T-helper 1 cell treated with Interleukin-12 subunit alpha and Interleukin-12 subunit beta and Interleukin-4 antibody, amounts not matched to agents 30 μg/mL and 1 μg/mL, for 36 hours (primary cell): ENCODE data around the gene SH2D1B.

Source experiments
- H3K27ac Mint-ChIP-seq: one replicate; pipeline ENCODE4 v1.8.0; 2021; ENCODE audit warnings: mild to moderate bottlenecking, mixed read lengths
- H3K27me3 Mint-ChIP-seq: one replicate; pipeline ENCODE4 v1.8.0; 2021; ENCODE audit warnings: low read depth, mixed read lengths
- H3K36me3 Mint-ChIP-seq: one replicate; pipeline ENCODE4 v1.8.0; 2021; ENCODE audit warnings: low read depth, mixed read lengths
- H3K4me1 Mint-ChIP-seq: one replicate; pipeline ENCODE4 v1.8.0; 2021; ENCODE audit warnings: low read depth, mixed read lengths
- H3K4me3 Mint-ChIP-seq: one replicate; pipeline ENCODE4 v1.8.0; 2021; ENCODE audit warnings: mild to moderate bottlenecking, moderate library complexity, mixed read lengths
- H3K9me3 Mint-ChIP-seq: one replicate; pipeline ENCODE4 v1.8.0; 2021; ENCODE audit warnings: mixed read lengths

Gene SH2D1B

GRCh38 chr1:162351246-162351842, 60.6 kb downstream of the SH2D1B start:
- Mint-ChIP-seq H3K27ac (no peak overlapping the region), H3K9me3 (no peaks in the 10 kb centered on the region), H3K27me3 (no peaks in the 10 kb centered on the region), H3K4me3 (no peak overlapping the region), H3K4me1 (no peaks in the 10 kb centered on the region), H3K36me3 (no peaks in the 10 kb centered on the region)

- H3K4me1 Mint-ChIP-seq: no peaks in the 10 kb centered on the region
- no peaks in the 10 kb centered on the region for H3K27me3 Mint-ChIP-seq
- H3K27ac Mint-ChIP-seq: no peak overlapping the region
- no peaks in the 10 kb centered on the region for H3K9me3 Mint-ChIP-seq
- no peaks in the 10 kb centered on the region for H3K36me3 Mint-ChIP-seq
- no peak overlapping the region for H3K4me3 Mint-ChIP-seq
Observed at GRCh38 chr1:162349635-162350330, 62.2 kb downstream of the SH2D1B start.

- no peak overlapping the region for H3K4me3 Mint-ChIP-seq
- H3K27ac Mint-ChIP-seq: no peak overlapping the region
- no peaks in the 10 kb centered on the region for H3K27me3 Mint-ChIP-seq
- no peaks in the 10 kb centered on the region for H3K9me3 Mint-ChIP-seq
- no peaks in the 10 kb centered on the region for H3K36me3 Mint-ChIP-seq
- H3K4me1 Mint-ChIP-seq: no peaks in the 10 kb centered on the region
Observed at GRCh38 chr1:162347281-162347680, 64.7 kb downstream of the SH2D1B start.
